ENCODE results near the gene LRRC15.

- TF ChIP-seq CTCF (conservative IDR thresholded peaks at IDR 0.05; ENCODE audit: low read length) (no peak), EZH2phosphoT487 (IDR thresholded peaks at IDR 0.05; ENCODE audit: borderline replicate concordance, low read depth, low read length) (no peak)
Measured at GRCh38 chr3:194373028-194373427, 3.5 kb upstream of the LRRC15 start.
